GM23338 (cell line): ENCODE measurements around the gene SLK. TPM values are rescaled to one million over a fixed set of nuclear protein-coding genes. Genes with fewer than 3 reads are reported as not detected.

Experiments
- ATAC-seq: fragments of 200-7000 bp; cut with Tn5 transposase; 3 replicates; pipeline ENCODE4 v1.9.1; 2020
- DNase-seq: peaks from one replicate; pipeline ENCODE4 v3.0.0-alpha.2; 2015; ENCODE audit warnings: low spot score
- H2AFZ ChIP-seq: fragments of 200-600 bp; sonication (generic); 2 replicates; pipeline ENCODE4 v1.8.0; 2016; ENCODE audit warnings: antibody characterized with exemption, mild to moderate bottlenecking, moderate library complexity
- H3F3A ChIP-seq: fragments of 200-600 bp; sonication (generic); replicated peaks from 2 replicates; pipeline ENCODE4 v1.8.0; 2017; ENCODE audit warnings: antibody characterized with exemption, mixed run types, low read depth
- H3K27ac ChIP-seq: fragments of 200-600 bp; sonication (generic); 2 replicates; pipeline ENCODE4 v1.6.1; 2016; ENCODE audit warnings: low read depth
- H3K27me3 ChIP-seq: fragments of 200-600 bp; sonication (generic); 2 replicates; pipeline ENCODE4 v1.8.0; 2016; ENCODE audit warnings: mild to moderate bottlenecking, mixed run types, moderate library complexity; ENCODE audit not compliant: insufficient read depth
- H3K36me3 ChIP-seq: fragments of 200-600 bp; sonication (generic); 2 replicates; pipeline ENCODE4 v1.8.0; 2016; ENCODE audit warnings: mild to moderate bottlenecking; ENCODE audit not compliant: insufficient read depth
- H3K4me1 ChIP-seq: fragments of 200-600 bp; sonication (generic); 2 replicates; pipeline ENCODE4 v1.8.0; 2016; ENCODE audit warnings: mild to moderate bottlenecking, moderate library complexity; ENCODE audit not compliant: insufficient read depth
- H3K4me2 ChIP-seq: fragments of 200-600 bp; sonication (generic); 2 replicates; pipeline ENCODE4 v1.7.1; 2017; ENCODE audit warnings: mixed run types
- H3K4me3 ChIP-seq: fragments of 200-600 bp; sonication (generic); 2 replicates; pipeline ENCODE4 v1.6.1; 2016; ENCODE audit warnings: mixed run types
- H3K79me2 ChIP-seq: fragments of 200-600 bp; sonication (generic); replicated peaks from 2 replicates; pipeline ENCODE4 v1.8.0; 2017; ENCODE audit warnings: mild to moderate bottlenecking; ENCODE audit not compliant: insufficient read depth
- H3K9me2 ChIP-seq: fragments of 200-600 bp; sonication (generic); 2 replicates; pipeline ENCODE4 v1.8.0; 2017; ENCODE audit not compliant: insufficient read depth
- H4K20me1 ChIP-seq: fragments of 200-600 bp; sonication (generic); replicated peaks from 2 replicates; pipeline ENCODE4 v1.8.0; 2017; ENCODE audit warnings: mild to moderate bottlenecking; ENCODE audit not compliant: insufficient read depth
- H3K27ac Mint-ChIP-seq: 2 replicates; pipeline ENCODE4 v1.8.0; 2020; ENCODE audit warnings: inconsistent platforms, mild to moderate bottlenecking, moderate library complexity, mixed read lengths
- H3K27me3 Mint-ChIP-seq: 3 replicates; pipeline ENCODE4 v1.8.0; 2022; ENCODE audit warnings: low read depth, mild to moderate bottlenecking, moderate library complexity, mixed read lengths, inconsistent platforms; ENCODE audit not compliant: insufficient read depth, poor library complexity
- H3K36me3 Mint-ChIP-seq: 3 replicates; pipeline ENCODE4 v1.8.0; 2021; ENCODE audit warnings: low read depth, mild to moderate bottlenecking, inconsistent platforms, moderate library complexity, mixed read lengths
- H3K4me1 Mint-ChIP-seq: 3 replicates; pipeline ENCODE4 v1.8.0; 2020; ENCODE audit warnings: mild to moderate bottlenecking, inconsistent platforms, mixed read lengths
- H3K4me3 Mint-ChIP-seq: 3 replicates; pipeline ENCODE4 v1.8.0; 2021; ENCODE audit warnings: moderate library complexity, mild to moderate bottlenecking, inconsistent platforms, mixed read lengths
- H3K9me3 Mint-ChIP-seq: 3 replicates; pipeline ENCODE4 v1.8.0; 2020; ENCODE audit warnings: moderate library complexity, mild to moderate bottlenecking, inconsistent platforms, mixed read lengths
- CREB1 ChIP-seq: fragments of 250-450 bp; sonication (Bioruptor Pico); IDR thresholded peaks from 2 replicates; pipeline ENCODE4 v1.5.0; 2020; ENCODE audit warnings: low read depth, mild to moderate bottlenecking, moderate library complexity
- EZH2 ChIP-seq: fragments of 200-600 bp; sonication (generic); IDR thresholded peaks from one replicate; pipeline ENCODE4 v1.8.0; 2017; ENCODE audit warnings: antibody characterized with exemption, mild to moderate bottlenecking, low read depth; ENCODE audit not compliant: unreplicated experiment
- JUNB ChIP-seq: IDR thresholded peaks from one replicate; pipeline ENCODE4 v1.6.1; 2016; ENCODE audit warnings: antibody characterized with exemption; ENCODE audit not compliant: unreplicated experiment
- NANOG ChIP-seq: IDR thresholded peaks from 2 replicates; pipeline ENCODE4 v1.6.1; 2016; ENCODE audit warnings: antibody characterized with exemption, borderline replicate concordance
- STAT1 ChIP-seq: IDR thresholded peaks from one replicate; pipeline ENCODE4 v1.6.1; 2016; ENCODE audit warnings: antibody characterized with exemption; ENCODE audit not compliant: unreplicated experiment
- ZNF114 ChIP-seq: fragments of 250-450 bp; sonication (Bioruptor Pico); IDR thresholded peaks from 2 replicates; pipeline ENCODE4 v1.5.0; 2020; ENCODE audit warnings: mild to moderate bottlenecking, moderate library complexity
- ZNF331 ChIP-seq: fragments of 250-450 bp; sonication (Bioruptor Pico); IDR thresholded peaks from 2 replicates; pipeline ENCODE4 v1.5.0; 2020; ENCODE audit warnings: low read depth, mild to moderate bottlenecking, moderate library complexity
- polyA plus RNA-seq: library from polyadenylated mRNA; unstranded; fragments of >200 nt; fragmentation: Nextera tagmentation; extraction: Ambion mirVana; gene quantifications from 2 replicates; pipeline ENCODE4 v1.2.1, GENCODE V29; 2016
- total RNA-seq: library from RNA; depleted of rRNA; stranded (reverse); fragments of >200 nt; shearing (Covaris generic); gene quantifications from 2 replicates; pipeline ENCODE4 v1.2.3, GENCODE V29; 2014
- TF ChIP-seq, protein P1 (sequence below): fragments of 250-450 bp; sonication (Bioruptor Pico); IDR thresholded peaks from 2 replicates; pipeline ENCODE4 v1.5.0; 2020; ENCODE audit warnings: mild to moderate bottlenecking, moderate library complexity

The SLK gene
- total and polyA plus RNA-seq, 2 experiments from 2014 or later: 8.4 to 21.5 TPM

DNA sequence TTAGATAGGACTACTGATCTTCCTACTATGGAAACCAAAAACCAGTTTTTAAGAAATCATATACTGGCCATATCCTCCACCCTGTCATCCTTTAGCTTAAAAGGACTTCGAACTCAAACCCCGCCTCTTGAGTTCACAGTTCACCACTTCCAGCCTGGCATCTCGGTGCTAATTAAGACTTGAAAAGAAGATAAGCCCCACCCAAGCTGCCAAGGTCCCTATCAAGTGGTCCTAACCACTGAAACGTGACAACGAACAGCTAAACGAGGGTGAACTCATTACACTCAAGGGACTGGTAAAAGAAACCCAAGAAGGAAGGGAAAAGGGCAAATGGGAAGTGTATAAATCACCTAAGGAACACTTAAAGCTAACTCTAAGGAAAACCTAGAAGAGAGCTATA lies 102.7 kb downstream of the SLK start (continued):
- TF ChIP-seq, protein P1, sequence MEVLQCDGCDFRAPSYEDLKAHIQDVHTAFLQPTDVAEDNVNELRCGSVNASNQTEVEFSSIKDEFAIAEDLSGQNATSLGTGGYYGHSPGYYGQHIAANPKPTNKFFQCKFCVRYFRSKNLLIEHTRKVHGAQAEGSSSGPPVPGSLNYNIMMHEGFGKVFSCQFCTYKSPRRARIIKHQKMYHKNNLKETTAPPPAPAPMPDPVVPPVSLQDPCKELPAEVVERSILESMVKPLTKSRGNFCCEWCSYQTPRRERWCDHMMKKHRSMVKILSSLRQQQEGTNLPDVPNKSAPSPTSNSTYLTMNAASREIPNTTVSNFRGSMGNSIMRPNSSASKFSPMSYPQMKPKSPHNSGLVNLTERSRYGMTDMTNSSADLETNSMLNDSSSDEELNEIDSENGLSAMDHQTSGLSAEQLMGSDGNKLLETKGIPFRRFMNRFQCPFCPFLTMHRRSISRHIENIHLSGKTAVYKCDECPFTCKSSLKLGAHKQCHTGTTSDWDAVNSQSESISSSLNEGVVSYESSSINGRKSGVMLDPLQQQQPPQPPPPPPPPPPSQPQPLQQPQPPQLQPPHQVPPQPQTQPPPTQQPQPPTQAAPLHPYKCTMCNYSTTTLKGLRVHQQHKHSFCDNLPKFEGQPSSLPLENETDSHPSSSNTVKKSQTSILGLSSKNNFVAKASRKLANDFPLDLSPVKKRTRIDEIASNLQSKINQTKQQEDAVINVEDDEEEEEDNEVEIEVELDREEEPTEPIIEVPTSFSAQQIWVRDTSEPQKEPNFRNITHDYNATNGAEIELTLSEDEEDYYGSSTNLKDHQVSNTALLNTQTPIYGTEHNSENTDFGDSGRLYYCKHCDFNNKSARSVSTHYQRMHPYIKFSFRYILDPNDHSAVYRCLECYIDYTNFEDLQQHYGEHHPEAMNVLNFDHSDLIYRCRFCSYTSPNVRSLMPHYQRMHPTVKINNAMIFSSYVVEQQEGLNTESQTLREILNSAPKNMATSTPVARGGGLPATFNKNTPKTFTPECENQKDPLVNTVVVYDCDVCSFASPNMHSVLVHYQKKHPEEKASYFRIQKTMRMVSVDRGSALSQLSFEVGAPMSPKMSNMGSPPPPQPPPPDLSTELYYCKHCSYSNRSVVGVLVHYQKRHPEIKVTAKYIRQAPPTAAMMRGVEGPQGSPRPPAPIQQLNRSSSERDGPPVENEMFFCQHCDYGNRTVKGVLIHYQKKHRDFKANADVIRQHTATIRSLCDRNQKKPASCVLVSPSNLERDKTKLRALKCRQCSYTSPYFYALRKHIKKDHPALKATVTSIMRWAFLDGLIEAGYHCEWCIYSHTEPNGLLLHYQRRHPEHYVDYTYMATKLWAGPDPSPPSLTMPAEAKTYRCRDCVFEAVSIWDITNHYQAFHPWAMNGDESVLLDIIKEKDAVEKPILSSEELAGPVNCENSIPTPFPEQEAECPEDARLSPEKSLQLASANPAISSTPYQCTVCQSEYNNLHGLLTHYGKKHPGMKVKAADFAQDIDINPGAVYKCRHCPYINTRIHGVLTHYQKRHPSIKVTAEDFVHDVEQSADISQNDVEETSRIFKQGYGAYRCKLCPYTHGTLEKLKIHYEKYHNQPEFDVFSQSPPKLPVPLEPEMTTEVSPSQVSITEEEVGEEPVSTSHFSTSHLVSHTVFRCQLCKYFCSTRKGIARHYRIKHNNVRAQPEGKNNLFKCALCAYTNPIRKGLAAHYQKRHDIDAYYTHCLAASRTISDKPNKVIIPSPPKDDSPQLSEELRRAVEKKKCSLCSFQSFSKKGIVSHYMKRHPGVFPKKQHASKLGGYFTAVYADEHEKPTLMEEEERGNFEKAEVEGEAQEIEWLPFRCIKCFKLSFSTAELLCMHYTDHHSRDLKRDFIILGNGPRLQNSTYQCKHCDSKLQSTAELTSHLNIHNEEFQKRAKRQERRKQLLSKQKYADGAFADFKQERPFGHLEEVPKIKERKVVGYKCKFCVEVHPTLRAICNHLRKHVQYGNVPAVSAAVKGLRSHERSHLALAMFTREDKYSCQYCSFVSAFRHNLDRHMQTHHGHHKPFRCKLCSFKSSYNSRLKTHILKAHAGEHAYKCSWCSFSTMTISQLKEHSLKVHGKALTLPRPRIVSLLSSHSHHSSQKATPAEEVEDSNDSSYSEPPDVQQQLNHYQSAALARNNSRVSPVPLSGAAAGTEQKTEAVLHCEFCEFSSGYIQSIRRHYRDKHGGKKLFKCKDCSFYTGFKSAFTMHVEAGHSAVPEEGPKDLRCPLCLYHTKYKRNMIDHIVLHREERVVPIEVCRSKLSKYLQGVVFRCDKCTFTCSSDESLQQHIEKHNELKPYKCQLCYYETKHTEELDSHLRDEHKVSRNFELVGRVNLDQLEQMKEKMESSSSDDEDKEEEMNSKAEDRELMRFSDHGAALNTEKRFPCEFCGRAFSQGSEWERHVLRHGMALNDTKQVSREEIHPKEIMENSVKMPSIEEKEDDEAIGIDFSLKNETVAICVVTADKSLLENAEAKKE (CRISPR knock-in tag): no peak
- no peak for TF ChIP-seq CREB1 (CRISPR knock-in tag)
- TF ChIP-seq STAT1: no peak
- no peak for TF ChIP-seq JUNB

GRCh38 chr10:104072786-104073185 lies 105.8 kb downstream of the SLK start:
- no peak for DNase-seq
- peaks cover 11% of the 10 kb centered on the region for H3K4me1 Mint-ChIP-seq
- TF ChIP-seq NANOG (no peak), CREB1 (CRISPR knock-in tag) (no peak), EZH2 (no peak), JUNB (no peak), STAT1 (no peak), ZNF331 (CRISPR knock-in tag) (no peak), ZNF114 (CRISPR knock-in tag) (no peak)
- TF ChIP-seq, protein P1 (CRISPR knock-in tag): no peak

More at GRCh38 chr10:104072786-104073185, 105.8 kb downstream of the SLK start:
- ATAC-seq: no peak
- no peaks in the 10 kb centered on the region for H3F3A ChIP-seq
- H4K20me1 ChIP-seq: no peaks in the 10 kb centered on the region
- peaks cover 17% of the 10 kb centered on the region for H3K4me1 ChIP-seq
- H2AFZ ChIP-seq: no peak overlapping the region
- no peak overlapping the region for H3K4me3 Mint-ChIP-seq
- H3K4me3 ChIP-seq: no peak overlapping the region
- no peaks in the 10 kb centered on the region for H3K27me3 ChIP-seq
- no peaks in the 10 kb centered on the region for H3K36me3 Mint-ChIP-seq
- H3K4me2 ChIP-seq: no peak overlapping the region
- peaks cover 3% of the 10 kb centered on the region for H3K27me3 Mint-ChIP-seq
- H3K27ac ChIP-seq: no peak overlapping the region
- no peak overlapping the region for H3K27ac Mint-ChIP-seq
- no peaks in the 10 kb centered on the region for H3K9me3 Mint-ChIP-seq
- H3K36me3 ChIP-seq: no peaks in the 10 kb centered on the region; the same call in 1 of the 2 replicates
- peaks cover 14% of the 10 kb centered on the region for H3K9me2 ChIP-seq
- H3K79me2 ChIP-seq: no peaks in the 10 kb centered on the region
